Measurements from ENCODE around the gene RIC1.

DNA sequence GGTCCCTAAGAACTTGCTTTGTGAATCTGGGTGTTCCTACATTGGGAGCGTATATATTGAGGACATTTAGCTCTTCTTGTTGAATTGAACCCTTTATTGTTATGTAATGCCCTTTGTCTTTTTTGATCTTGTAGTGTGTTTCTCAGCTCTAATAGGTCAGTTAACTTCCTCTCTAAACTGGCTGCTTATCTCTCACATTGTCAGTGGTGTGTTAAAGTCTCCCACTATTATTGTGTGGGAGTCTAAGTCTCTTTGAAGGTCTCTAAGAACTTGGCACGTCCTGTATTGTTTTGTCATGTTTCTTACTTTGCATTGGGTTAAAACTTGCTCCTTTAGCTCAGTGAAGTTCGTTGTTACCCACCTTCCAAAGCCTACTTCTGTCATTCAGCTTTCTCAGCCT, 36.2 kb downstream of the RIC1 start:
- TF ChIP-seq CTCF (IDR thresholded peaks at IDR 0.05) (no peak), POLR2A (IDR thresholded peaks at IDR 0.05) (no peak)

Measured in heart left ventricle (tissue), 13 donors.